Suprapubic skin (tissue), 3 donors: ENCODE data around the gene VEPH1.

Experiments
- EP300 ChIP-seq: sonication (generic); formaldehyde crosslinking; IDR thresholded peaks from one replicate; pipeline ENCODE4 v1.6.1; 2017; ENCODE audit warnings: antibody characterized with exemption
- POLR2A ChIP-seq, 2 donors: fragments of 450-650 bp; IDR thresholded peaks; one replicate each; pipeline ENCODE4 v1.6.1; 2017; ENCODE audit warnings: antibody characterized with exemption in 2 of 2, mild to moderate bottlenecking in 2 of 2, moderate library complexity in 2 of 2
- TF ChIP-seq, protein P1 (sequence below), 2 donors: fragments of 200-600 bp in 1 of 2; fragments of 450-650 bp in 1 of 2; sonication (generic) in 1 of 2; IDR thresholded peaks; one replicate each; pipeline ENCODE4 v1.5.1; 2016 to 2019; ENCODE audit warnings: antibody characterized with exemption in 2 of 2, mild to moderate bottlenecking in 1 of 2, moderate library complexity in 1 of 2

DNA sequence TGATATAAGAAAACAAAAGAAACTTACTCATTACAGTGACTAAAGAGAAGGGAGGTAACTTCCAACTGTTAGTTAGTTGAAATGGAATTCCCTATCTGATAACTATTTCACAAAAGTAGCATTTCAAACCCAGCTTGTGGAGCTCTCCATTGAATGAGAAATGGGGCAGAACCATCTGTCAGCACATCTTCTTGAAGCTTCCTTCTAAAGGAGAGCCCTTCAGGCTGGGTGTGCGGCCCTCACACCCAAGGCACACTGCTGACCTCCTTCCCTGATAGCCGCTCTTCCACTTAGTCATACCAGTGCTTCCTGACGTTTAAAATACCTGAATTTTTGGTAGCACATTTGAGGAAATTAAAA, 28.1 kb upstream of the VEPH1 start:
- TF ChIP-seq, protein P1, sequence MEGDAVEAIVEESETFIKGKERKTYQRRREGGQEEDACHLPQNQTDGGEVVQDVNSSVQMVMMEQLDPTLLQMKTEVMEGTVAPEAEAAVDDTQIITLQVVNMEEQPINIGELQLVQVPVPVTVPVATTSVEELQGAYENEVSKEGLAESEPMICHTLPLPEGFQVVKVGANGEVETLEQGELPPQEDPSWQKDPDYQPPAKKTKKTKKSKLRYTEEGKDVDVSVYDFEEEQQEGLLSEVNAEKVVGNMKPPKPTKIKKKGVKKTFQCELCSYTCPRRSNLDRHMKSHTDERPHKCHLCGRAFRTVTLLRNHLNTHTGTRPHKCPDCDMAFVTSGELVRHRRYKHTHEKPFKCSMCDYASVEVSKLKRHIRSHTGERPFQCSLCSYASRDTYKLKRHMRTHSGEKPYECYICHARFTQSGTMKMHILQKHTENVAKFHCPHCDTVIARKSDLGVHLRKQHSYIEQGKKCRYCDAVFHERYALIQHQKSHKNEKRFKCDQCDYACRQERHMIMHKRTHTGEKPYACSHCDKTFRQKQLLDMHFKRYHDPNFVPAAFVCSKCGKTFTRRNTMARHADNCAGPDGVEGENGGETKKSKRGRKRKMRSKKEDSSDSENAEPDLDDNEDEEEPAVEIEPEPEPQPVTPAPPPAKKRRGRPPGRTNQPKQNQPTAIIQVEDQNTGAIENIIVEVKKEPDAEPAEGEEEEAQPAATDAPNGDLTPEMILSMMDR (IDR thresholded peaks at IDR 0.05): no peak
- TF ChIP-seq POLR2A (IDR thresholded peaks at IDR 0.05) (no peak), EP300 (no peak)
